Heart left ventricle (tissue), 13 donors: ENCODE measurements around the gene PABPC1L2A.

Source experiments
- POLR2A ChIP-seq, 2 donors: fragments of 450-650 bp; IDR thresholded peaks; one replicate each; pipeline ENCODE4 v1.6.1; 2017; ENCODE audit warnings: antibody characterized with exemption in 2 of 2, mild to moderate bottlenecking in 2 of 2, moderate library complexity in 2 of 2
- TF ChIP-seq, protein P1 (sequence below), 12 donors: fragments of 200-600 bp; sonication (generic) in 4 of 12; IDR thresholded peaks; one replicate each; pipeline versions ENCODE4 v1.5.0 to v1.8.0; 2018 to 2022; ENCODE audit warnings: antibody characterized with exemption in 12 of 12, mild to moderate bottlenecking in 5 of 12
- donor health status: ischemic (EF 13 %, LVEDD 7.1; RV severe dilation, severe dysfunction).
- donor health status: DM: no; HTN: yes; CAD: no.
- donor health status: DM: no; HTN: no; CAD: no.
- donor health status: ischemic (EF 25% LVEDD 6.9; RV normal size, moderate dysfunction).
- donor health status: ischemic (EF 25% LVEDD 5.7; RV mildly dilated, moderate dysfunction).
- donor health status: ischemic (EF 35%, LVEDD 5.7; RV mildly dilated, moderate dysfunction).
- donor health status: nonischemic (EF 11% LVEDD 7.7; RV severe dilation, severe dysfunction).
- donor health status: DM: yes; HTN: yes; CAD: no.
- donor health status: PGD.
- donor health status: ischemic (EF 29% LVEDD 5.4; RV normal size, mild dysfunction).
- donor health status: nonischemic (EF 23%, LVEDD 6.1; RV moderate dilation, normal function).

DNA sequence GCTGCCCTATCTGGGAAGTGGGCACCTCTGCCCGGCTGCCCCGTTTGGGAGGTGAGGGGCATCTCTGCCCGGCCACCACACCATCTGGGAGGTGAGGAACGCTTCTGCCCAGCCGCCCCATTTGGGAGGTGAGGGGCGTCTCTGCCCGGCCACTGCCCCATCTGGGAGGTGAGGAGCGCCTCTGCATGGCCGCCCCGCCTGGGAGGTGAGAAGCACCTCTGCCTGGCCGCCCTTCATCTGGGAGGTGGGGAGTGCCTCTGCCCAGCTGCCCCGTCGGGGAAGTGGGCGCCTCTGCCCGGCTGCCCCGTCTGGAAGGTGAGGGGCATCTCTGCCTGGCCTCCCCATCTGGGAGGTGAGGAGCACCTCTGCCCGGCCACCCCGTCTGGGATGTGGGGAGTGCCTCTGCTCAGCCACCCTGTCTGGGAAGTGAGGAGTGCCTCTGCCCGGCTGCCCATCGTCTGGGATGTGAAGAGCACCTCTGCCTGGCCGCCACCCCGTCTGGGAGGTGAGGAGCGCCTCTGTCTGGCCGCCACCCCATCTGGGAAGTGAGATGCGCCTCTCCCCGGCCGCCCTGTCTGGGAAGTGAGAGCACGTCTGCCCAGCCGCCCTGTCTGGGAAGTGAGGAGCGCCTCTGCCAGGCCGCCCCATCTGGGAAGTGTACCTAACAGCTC lies 9.8 kb downstream of the PABPC1L2A start:
- TF ChIP-seq, protein P1, sequence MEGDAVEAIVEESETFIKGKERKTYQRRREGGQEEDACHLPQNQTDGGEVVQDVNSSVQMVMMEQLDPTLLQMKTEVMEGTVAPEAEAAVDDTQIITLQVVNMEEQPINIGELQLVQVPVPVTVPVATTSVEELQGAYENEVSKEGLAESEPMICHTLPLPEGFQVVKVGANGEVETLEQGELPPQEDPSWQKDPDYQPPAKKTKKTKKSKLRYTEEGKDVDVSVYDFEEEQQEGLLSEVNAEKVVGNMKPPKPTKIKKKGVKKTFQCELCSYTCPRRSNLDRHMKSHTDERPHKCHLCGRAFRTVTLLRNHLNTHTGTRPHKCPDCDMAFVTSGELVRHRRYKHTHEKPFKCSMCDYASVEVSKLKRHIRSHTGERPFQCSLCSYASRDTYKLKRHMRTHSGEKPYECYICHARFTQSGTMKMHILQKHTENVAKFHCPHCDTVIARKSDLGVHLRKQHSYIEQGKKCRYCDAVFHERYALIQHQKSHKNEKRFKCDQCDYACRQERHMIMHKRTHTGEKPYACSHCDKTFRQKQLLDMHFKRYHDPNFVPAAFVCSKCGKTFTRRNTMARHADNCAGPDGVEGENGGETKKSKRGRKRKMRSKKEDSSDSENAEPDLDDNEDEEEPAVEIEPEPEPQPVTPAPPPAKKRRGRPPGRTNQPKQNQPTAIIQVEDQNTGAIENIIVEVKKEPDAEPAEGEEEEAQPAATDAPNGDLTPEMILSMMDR (IDR thresholded peaks at IDR 0.05) = no peak
- TF ChIP-seq POLR2A (IDR thresholded peaks at IDR 0.05) = no peak
